WTC11 (cell line): ENCODE measurements around the gene NCSTN. TPM values are rescaled to one million over a fixed set of nuclear protein-coding genes. Genes with fewer than 3 reads are reported as not detected.

ENCODE experiments used
- ATAC-seq: fragments of 200-7000 bp; cut with Tn5 transposase; 2 replicates; pipeline ENCODE4 v1.10.0; 2021; ENCODE audit warnings: mild to moderate bottlenecking, moderate library complexity
- CTCF ChIA-PET: fragments of 300-600 bp; sonication (Branson Sonifier 250); formaldehyde crosslinking; loops from one replicate; lab custom pipeline; 2021; ENCODE audit warnings: antibody characterized with exemption; lab: Charles Lee
- POLR2A ChIA-PET: fragments of 350-600 bp; sonication (Branson Sonifier 250); formaldehyde crosslinking; loops from one replicate; lab custom pipeline; 2021; ENCODE audit warnings: antibody characterized with exemption; lab: Charles Lee
- DNase-seq: peaks from one replicate; pipeline ENCODE4 v3.0.0; 2021; ENCODE audit warnings: low spot score
- H3K27ac Mint-ChIP-seq: 2 replicates; pipeline ENCODE4 v1.8.0; 2021; ENCODE audit warnings: mixed read lengths
- H3K27me3 Mint-ChIP-seq: 2 replicates; pipeline ENCODE4 v1.8.0; 2021; ENCODE audit warnings: low read depth, mild to moderate bottlenecking, moderate library complexity, mixed read lengths
- H3K36me3 Mint-ChIP-seq: 2 replicates; pipeline ENCODE4 v1.8.0; 2021; ENCODE audit warnings: mixed read lengths
- H3K4me1 Mint-ChIP-seq: 2 replicates; pipeline ENCODE4 v1.8.0; 2022; ENCODE audit warnings: mixed read lengths
- H3K4me3 Mint-ChIP-seq: 2 replicates; pipeline ENCODE4 v1.8.0; 2021; ENCODE audit warnings: mild to moderate bottlenecking, moderate library complexity, mixed read lengths
- H3K9me3 Mint-ChIP-seq: 2 replicates; pipeline ENCODE4 v1.8.0; 2021; ENCODE audit warnings: mixed read lengths
- AR ChIP-seq: fragments of 250-450 bp; sonication (Bioruptor Pico); IDR thresholded peaks from 2 replicates; pipeline ENCODE4 v1.9.0; 2021; ENCODE audit warnings: mild to moderate bottlenecking
- CDX4 ChIP-seq: fragments of 250-450 bp; sonication (Bioruptor Pico); IDR thresholded peaks from 2 replicates; pipeline ENCODE4 v1.9.0; 2021; ENCODE audit warnings: moderate library complexity, mild to moderate bottlenecking, inconsistent platforms, borderline replicate concordance
- E2F1 ChIP-seq: sonication (generic); formaldehyde crosslinking; IDR thresholded peaks from 2 replicates; pipeline ENCODE4 v1.8.0; 2022; ENCODE audit warnings: mild to moderate bottlenecking, missing genetic modification reagents
- EMX1 ChIP-seq: fragments of 250-450 bp; sonication (Bioruptor Pico); IDR thresholded peaks from 2 replicates; pipeline ENCODE4 v1.8.0; 2021; ENCODE audit warnings: mild to moderate bottlenecking
- ERG ChIP-seq: fragments of 250-450 bp; sonication (Bioruptor Pico); IDR thresholded peaks from 2 replicates; pipeline ENCODE4 v1.8.0; 2021; ENCODE audit warnings: mild to moderate bottlenecking
- FOXJ3 ChIP-seq: sonication (generic); formaldehyde crosslinking; IDR thresholded peaks from 2 replicates; pipeline ENCODE4 v1.9.0; 2021; ENCODE audit warnings: missing genetic modification reagents, mild to moderate bottlenecking, borderline replicate concordance
- FOXP4 ChIP-seq: sonication (generic); formaldehyde crosslinking; IDR thresholded peaks from 2 replicates; pipeline ENCODE4 v1.8.0; 2022; ENCODE audit warnings: mild to moderate bottlenecking, missing genetic modification reagents
- GABPB1 ChIP-seq: sonication (generic); formaldehyde crosslinking; IDR thresholded peaks from 2 replicates; pipeline ENCODE4 v1.8.1; 2023; ENCODE audit warnings: mild to moderate bottlenecking, missing genetic modification reagents
- IRF2 ChIP-seq: sonication (generic); formaldehyde crosslinking; IDR thresholded peaks from 2 replicates; pipeline ENCODE4 v1.8.0; 2022; ENCODE audit warnings: low read depth, missing genetic modification reagents, borderline replicate concordance
- KAT7 ChIP-seq: sonication (generic); formaldehyde crosslinking; IDR thresholded peaks from 2 replicates; pipeline ENCODE4 v1.8.1; 2023; ENCODE audit warnings: missing genetic modification reagents, mild to moderate bottlenecking, borderline replicate concordance
- MAX ChIP-seq: sonication (generic); formaldehyde crosslinking; IDR thresholded peaks from 2 replicates; pipeline ENCODE4 v1.8.0; 2022; ENCODE audit warnings: mild to moderate bottlenecking, missing genetic modification reagents
- MLX ChIP-seq: sonication (generic); formaldehyde crosslinking; IDR thresholded peaks from 2 replicates; pipeline ENCODE4 v1.8.1; 2023; ENCODE audit warnings: mild to moderate bottlenecking, missing genetic modification reagents, moderate library complexity
- NR2C2 ChIP-seq: sonication (generic); formaldehyde crosslinking; IDR thresholded peaks from 2 replicates; pipeline ENCODE4 v1.8.0; 2022; ENCODE audit warnings: mild to moderate bottlenecking, missing genetic modification reagents
- NR3C1 ChIP-seq: sonication (generic); formaldehyde crosslinking; conservative IDR thresholded peaks from 2 replicates; pipeline ENCODE4 v1.8.1; 2023; ENCODE audit warnings: low read depth, mild to moderate bottlenecking, missing genetic modification reagents
- RELA ChIP-seq: sonication (generic); formaldehyde crosslinking; IDR thresholded peaks from 2 replicates; pipeline ENCODE4 v1.8.1; 2022; ENCODE audit warnings: missing genetic modification reagents, mild to moderate bottlenecking, borderline replicate concordance
- SMAD3 ChIP-seq: sonication (generic); formaldehyde crosslinking; IDR thresholded peaks from 2 replicates; pipeline ENCODE4 v1.8.0; 2022; ENCODE audit warnings: missing genetic modification reagents, mild to moderate bottlenecking, borderline replicate concordance
- TEAD1 ChIP-seq: sonication (generic); formaldehyde crosslinking; IDR thresholded peaks from 2 replicates; pipeline ENCODE4 v1.8.0; 2022; ENCODE audit warnings: mild to moderate bottlenecking, missing genetic modification reagents
- TP53 ChIP-seq: sonication (generic); formaldehyde crosslinking; IDR thresholded peaks from 2 replicates; pipeline ENCODE4 v1.8.1; 2023; ENCODE audit warnings: mild to moderate bottlenecking, missing genetic modification reagents
- USF1 ChIP-seq: sonication (generic); formaldehyde crosslinking; IDR thresholded peaks from 2 replicates; pipeline ENCODE4 v1.8.0; 2022; ENCODE audit warnings: mild to moderate bottlenecking, missing genetic modification reagents
- ZBTB21 ChIP-seq: sonication (generic); formaldehyde crosslinking; IDR thresholded peaks from 2 replicates; pipeline ENCODE4 v1.8.1; 2023; ENCODE audit warnings: mild to moderate bottlenecking, missing genetic modification reagents, borderline replicate concordance
- ZNF232 ChIP-seq: sonication (generic); formaldehyde crosslinking; IDR thresholded peaks from 2 replicates; pipeline ENCODE4 v1.8.0; 2022; ENCODE audit warnings: mild to moderate bottlenecking, missing genetic modification reagents
- ZNF425 ChIP-seq: fragments of 250-450 bp; sonication (Bioruptor Pico); conservative IDR thresholded peaks from 2 replicates; pipeline ENCODE4 v1.9.0; 2021; ENCODE audit warnings: mild to moderate bottlenecking
- total RNA-seq: library from RNA; stranded (reverse); gene quantifications from 3 replicates; pipeline ENCODE4 v1.2.3, GENCODE V29; 2021

The NCSTN gene
- total RNA-seq, 1 experiment from 2014 or later: 72.7 TPM

- no peak for TF ChIP-seq AR (CRISPR knock-in tag)
- no peak for TF ChIP-seq USF1 (CRISPR knock-in tag)
- TF ChIP-seq FOXJ3: no peak
- no peak for TF ChIP-seq NR2C2 (CRISPR knock-in tag)
- no peak for TF ChIP-seq ZNF232 (CRISPR knock-in tag)
- no peak for TF ChIP-seq GABPB1
- TF ChIP-seq SMAD3: no peak
- no peak for TF ChIP-seq RELA (CRISPR knock-in tag)
Measured at GRCh38 chr1:160344241-160344640, 1.1 kb downstream of the NCSTN start (continued).

- ATAC-seq (no peak), DNase-seq (no peak)
- TF ChIP-seq TP53 (no peak), FOXP4 (CRISPR knock-in tag) (no peak), NR2C2 (CRISPR knock-in tag) (no peak), NR3C1 (CRISPR knock-in tag) (no peak), MAX (CRISPR knock-in tag) (no peak), IRF2 (CRISPR knock-in tag) (no peak), ERG (CRISPR knock-in tag) (no peak), KAT7 (CRISPR knock-in tag) (no peak), E2F1 (CRISPR knock-in tag) (no peak), ZNF425 (no peak), MLX (no peak), EMX1 (CRISPR knock-in tag) (no peak), CDX4 (no peak), SMAD3 (no peak), ZBTB21 (CRISPR knock-in tag) (no peak), TEAD1 (CRISPR knock-in tag) (no peak)
- H3K4me3 Mint-ChIP-seq: peak overlapping the region; percentile 100
- no peaks in the 10 kb centered on the region for H3K27me3 Mint-ChIP-seq
- ChIA-PET POLR2A (interaction anchor here (0.6 to 1.1 kb wide), 2 partner anchors 30 to 164 kb away, joined by 3 read pairs; no protein-coding TSS in a partner anchor), CTCF (interaction anchor here (1.0 to 2.7 kb wide), 4 partner anchors 9 to 53 kb away, joined by 4 to 8 read pairs (median 7); no protein-coding TSS in a partner anchor)
- H3K36me3 Mint-ChIP-seq: peaks cover 27% of the 10 kb centered on the region
- H3K9me3 Mint-ChIP-seq: no peaks in the 10 kb centered on the region
- H3K27ac Mint-ChIP-seq: peak overlapping the region; percentile 41; the same call in 1 of the 2 replicates
- peaks cover 26% of the 10 kb centered on the region for H3K4me1 Mint-ChIP-seq
Measured at GRCh38 chr1:160344936-160345335, 1.8 kb downstream of the NCSTN start.
